GM10266 (cell line): ENCODE data around the gene HMCN2.

ENCODE experiments used
- DNase-seq: peaks from one replicate; pipeline ENCODE4 v3.0.0; 2012; ENCODE audit errors: extremely low spot score
- TF ChIP-seq, protein P1 (sequence below): IDR thresholded peaks from 2 replicates; pipeline ENCODE4 v1.5.1; 2012; ENCODE audit warnings: mild to moderate bottlenecking, low read depth; ENCODE audit not compliant: control insufficient read depth, insufficient read depth; ENCODE audit errors: missing control alignments

HMCN2 gene

GRCh38 chr9:130287736-130288135 lies 22.2 kb downstream of the HMCN2 start:
- DNase-seq: no peak
- TF ChIP-seq, protein P1, sequence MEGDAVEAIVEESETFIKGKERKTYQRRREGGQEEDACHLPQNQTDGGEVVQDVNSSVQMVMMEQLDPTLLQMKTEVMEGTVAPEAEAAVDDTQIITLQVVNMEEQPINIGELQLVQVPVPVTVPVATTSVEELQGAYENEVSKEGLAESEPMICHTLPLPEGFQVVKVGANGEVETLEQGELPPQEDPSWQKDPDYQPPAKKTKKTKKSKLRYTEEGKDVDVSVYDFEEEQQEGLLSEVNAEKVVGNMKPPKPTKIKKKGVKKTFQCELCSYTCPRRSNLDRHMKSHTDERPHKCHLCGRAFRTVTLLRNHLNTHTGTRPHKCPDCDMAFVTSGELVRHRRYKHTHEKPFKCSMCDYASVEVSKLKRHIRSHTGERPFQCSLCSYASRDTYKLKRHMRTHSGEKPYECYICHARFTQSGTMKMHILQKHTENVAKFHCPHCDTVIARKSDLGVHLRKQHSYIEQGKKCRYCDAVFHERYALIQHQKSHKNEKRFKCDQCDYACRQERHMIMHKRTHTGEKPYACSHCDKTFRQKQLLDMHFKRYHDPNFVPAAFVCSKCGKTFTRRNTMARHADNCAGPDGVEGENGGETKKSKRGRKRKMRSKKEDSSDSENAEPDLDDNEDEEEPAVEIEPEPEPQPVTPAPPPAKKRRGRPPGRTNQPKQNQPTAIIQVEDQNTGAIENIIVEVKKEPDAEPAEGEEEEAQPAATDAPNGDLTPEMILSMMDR: no peak

DNA sequence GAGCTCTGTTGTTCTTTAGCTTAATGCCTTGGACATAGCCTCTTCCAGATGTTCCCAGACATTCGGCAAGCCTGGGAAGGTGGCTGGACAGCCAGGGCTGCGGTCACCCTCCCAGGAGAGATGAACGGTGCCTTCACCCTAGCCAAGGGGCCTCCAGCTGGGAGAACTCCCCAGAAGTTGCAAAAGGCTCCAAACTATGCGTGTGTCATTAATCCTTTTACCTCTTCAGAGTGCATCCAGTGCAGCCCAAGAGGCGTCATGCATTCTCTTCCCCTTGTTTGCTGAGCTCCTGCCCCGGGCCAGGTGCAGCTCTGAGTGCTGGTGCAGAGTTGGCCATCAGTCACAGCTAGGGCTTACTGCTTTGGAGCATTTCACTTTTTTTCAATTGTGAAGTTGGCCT lies 22.8 kb downstream of the HMCN2 start:
- no peak for DNase-seq
- TF ChIP-seq, protein P1: no peak

- TF ChIP-seq, protein P1: no peak
- no peak for DNase-seq
These were observed 23.5 kb downstream of the HMCN2 start for GRCh38 chr9:130288926-130289690.

DNA sequence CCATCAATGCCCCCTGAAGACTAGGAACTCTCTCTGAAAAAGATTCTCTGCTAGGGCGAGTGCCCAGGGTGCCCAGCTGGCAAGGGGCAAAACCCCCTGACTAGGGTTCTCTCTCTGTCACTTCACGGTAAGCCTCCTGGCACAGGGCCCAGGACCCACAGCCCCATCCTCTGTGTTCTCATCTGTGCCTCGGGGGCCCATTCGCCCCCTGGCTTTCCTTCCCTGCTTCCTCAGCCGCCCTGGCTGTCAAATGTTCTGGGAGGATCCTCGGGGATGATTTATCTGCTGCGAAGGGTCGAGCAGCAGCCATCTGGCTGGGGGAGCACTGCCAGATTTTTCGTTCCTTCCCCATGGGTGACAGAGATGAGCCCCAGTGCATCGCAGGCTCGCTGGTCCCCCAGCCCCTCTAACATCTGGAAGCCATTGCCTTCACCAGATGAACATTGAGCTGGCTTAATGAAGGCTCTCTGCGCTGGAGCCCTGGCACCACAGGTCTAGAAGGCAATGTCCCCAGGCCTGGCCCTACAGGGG lies 24.2 kb downstream of the HMCN2 start:
- TF ChIP-seq, protein P1: no peak
- DNase-seq: no peak

GRCh38 chr9:130290291-130291181 lies 25.0 kb downstream of the HMCN2 start:
- TF ChIP-seq, protein P1: no peak
- no peak for DNase-seq

DNA sequence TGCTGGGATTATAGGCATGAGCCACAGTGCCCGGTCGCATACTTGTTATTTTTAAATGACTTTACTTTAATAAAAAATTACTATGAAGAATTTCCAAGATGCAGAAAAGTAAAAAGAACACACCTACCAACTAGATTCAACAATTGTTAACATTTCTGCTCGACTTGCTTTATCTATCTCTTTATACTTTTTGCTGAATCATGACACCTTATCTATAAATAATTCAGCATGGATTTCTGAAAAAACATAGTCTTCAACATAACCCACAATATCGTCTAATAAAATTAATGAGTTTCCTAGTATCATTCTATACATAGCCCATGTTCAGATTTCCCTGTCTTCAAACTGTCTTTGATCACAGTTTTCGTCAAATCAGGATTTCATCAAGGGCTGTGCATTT lies 25.9 kb downstream of the HMCN2 start:
- DNase-seq: no peak
- TF ChIP-seq, protein P1: no peak
